HL-60 (cell line): Measurements from ENCODE around the gene CHN2.

Experiments used
- DNase-seq, 2 experiments: peaks; one replicate each; pipeline ENCODE4 v3.0.0-alpha.2; 2010 to 2020; ENCODE audit warnings: low read depth in 1 of 2, low spot score in 1 of 2
- H3K27ac ChIP-seq: fragments of 250-450 bp; sonication (Bioruptor Pico); replicated peaks from 2 replicates; pipeline ENCODE4 v1.5.1; 2020; ENCODE audit warnings: mild to moderate bottlenecking, moderate library complexity
- H3K27me3 ChIP-seq: fragments of 250-450 bp; sonication (Bioruptor Pico); 2 replicates; pipeline ENCODE4 v1.5.1; 2021; ENCODE audit warnings: mild to moderate bottlenecking, moderate library complexity; ENCODE audit not compliant: insufficient read depth, poor library complexity, severe bottlenecking
- H3K4me3 ChIP-seq: replicated peaks from 2 replicates; pipeline ENCODE4 v1.5.1; 2011; ENCODE audit warnings: mild to moderate bottlenecking, control low read depth, low read length; ENCODE audit not compliant: insufficient read depth
- CTCF ChIP-seq: IDR thresholded peaks from one replicate; pipeline ENCODE4 v1.5.1; 2011; ENCODE audit warnings: low read length, control low read depth, inconsistent platforms; ENCODE audit not compliant: insufficient read depth
- GABPA ChIP-seq: IDR thresholded peaks from 2 replicates; pipeline ENCODE4 v1.6.1; 2012; ENCODE audit warnings: low read depth
- POLR2AphosphoS5 ChIP-seq: IDR thresholded peaks from 2 replicates; pipeline ENCODE4 v1.6.1; 2012; ENCODE audit warnings: low read depth
- REST ChIP-seq: IDR thresholded peaks from 2 replicates; pipeline ENCODE4 v1.6.1; 2012; ENCODE audit warnings: low read depth; ENCODE audit not compliant: insufficient replicate concordance
- SPI1 ChIP-seq: IDR thresholded peaks from 2 replicates; pipeline ENCODE4 v1.6.1; 2012; ENCODE audit warnings: low read depth, mild to moderate bottlenecking, borderline replicate concordance

Gene CHN2

GRCh38 chr7:29204491-29205272 is 10.1 kb downstream of the CHN2 start:
- Histone ChIP-seq H3K27ac (no peak overlapping the region), H3K27me3 (no peaks in the 10 kb centered on the region), H3K4me3 (no peak overlapping the region)
- no peak for TF ChIP-seq REST
- DNase-seq = no peak

GRCh38 chr7:29207162-29207801 is 12.7 kb downstream of the CHN2 start:
- Histone ChIP-seq H3K4me3 (no peak overlapping the region), H3K27ac (no peak overlapping the region), H3K27me3 (no peaks in the 10 kb centered on the region)
- TF ChIP-seq REST (no peak), SPI1 (no peak), CTCF (no peak), POLR2AphosphoS5 (no peak), GABPA (no peak)
- DNase-seq = peak in 1 of 2 experiments; percentile 28

GRCh38 chr7:29208410-29209250 is 14.1 kb downstream of the CHN2 start:
- Histone ChIP-seq H3K27ac (no peak overlapping the region), H3K4me3 (no peak overlapping the region), H3K27me3 (no peaks in the 10 kb centered on the region)
- TF ChIP-seq CTCF (no peak), SPI1 (no peak), POLR2AphosphoS5 (no peak), REST (no peak), GABPA (no peak)
- no peak for DNase-seq
